NCI-H2081 treated with DMSO at 0.1 percent for 48 hours (cell line): ENCODE data around the gene NTM.

Source experiments
- DNase-seq: peaks from one replicate; lab custom pipeline; 2025; lab: John Stamatoyannopoulos, UW

The NTM gene

DNA sequence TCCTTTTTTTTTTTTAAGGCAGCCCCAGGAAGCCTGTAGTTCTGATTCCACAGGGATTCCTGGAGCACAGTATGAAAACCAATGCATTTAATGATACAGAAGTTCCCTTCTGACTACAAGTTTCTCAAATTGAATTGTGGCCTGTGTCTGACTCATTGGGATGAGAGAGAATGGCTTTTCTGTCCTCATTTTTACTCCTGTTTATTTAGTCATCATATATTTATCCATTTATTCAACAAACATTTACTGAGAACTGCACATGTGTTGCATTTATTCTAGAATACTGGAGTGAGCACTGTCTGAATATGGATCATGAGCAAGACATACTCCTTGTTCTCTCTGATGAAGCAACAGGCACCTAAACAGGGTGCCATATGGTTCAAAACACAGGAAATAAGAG, 231.2 kb downstream of the NTM start:
- DNase-seq = no peak

DNA sequence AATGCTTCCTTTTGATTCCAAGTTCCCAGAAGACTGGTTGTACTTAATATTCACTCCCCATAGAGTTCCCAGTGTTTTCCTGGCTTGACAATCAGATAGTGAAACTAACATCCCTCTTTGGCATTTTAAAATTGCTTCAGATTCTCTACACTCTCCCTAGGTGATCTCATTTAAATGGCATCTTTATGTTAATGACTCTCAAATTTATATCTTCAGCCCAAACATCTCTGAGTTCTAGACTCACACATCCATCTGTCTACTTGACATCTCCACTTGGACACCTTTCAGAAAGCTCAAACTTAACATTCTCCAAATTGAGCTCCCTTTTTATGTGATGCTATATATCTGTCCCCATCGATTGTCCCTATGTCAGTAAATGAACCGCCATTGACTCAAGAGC, 232.0 kb downstream of the NTM start:
- DNase-seq = no peak

DNA sequence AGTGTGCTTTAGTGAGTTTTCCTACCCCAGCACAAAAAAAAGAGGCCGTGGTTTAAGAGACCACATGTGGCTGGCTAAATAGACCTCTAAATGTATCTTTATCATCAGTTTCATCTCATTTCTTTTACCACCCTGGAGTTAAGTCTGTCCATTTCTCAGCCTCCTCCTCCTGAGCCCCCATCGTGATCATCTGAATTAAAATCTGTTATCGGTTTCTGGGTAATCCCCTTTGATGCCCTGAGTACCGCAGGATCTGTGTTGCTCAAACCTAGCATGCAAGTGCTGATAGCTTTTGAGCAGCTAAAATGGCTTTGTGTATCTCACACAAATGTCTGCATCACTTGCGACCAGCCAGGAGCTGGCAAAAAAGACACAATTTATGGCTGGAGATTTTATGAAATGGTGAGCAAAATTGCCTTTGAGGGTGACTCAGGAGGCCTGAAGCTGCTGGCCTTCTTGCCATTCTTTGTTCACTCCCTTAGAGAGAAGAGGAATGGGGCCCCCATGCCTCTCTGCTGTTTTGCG, 236.5 kb downstream of the NTM start:
- no peak for DNase-seq

GRCh38 chr11:131609337-131609736, 238.9 kb downstream of the NTM start:
- no peak for DNase-seq

GRCh38 chr11:131609921-131610320, 239.5 kb downstream of the NTM start:
- DNase-seq = no peak

DNA sequence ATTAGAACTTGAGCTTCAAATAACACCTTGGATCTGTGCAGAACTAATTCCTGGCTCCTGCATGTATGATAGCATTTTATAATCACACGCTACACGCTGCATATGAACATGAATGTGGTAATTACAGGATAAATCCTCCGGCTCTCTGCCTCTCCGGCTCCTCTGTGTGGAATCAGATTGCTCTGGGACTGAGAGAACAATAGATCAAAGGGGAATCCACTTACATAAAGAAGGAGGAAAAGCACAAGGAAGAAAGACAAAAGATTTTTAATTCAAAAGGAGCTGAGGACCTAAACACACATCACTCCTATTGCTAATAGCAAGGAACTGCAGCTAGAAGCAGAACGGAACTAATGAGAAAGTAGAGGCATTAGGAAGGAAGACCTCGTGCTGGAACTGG, 240.9 kb downstream of the NTM start:
- DNase-seq = no peak

GRCh38 chr11:131612533-131612932, 242.1 kb downstream of the NTM start:
- no peak for DNase-seq

DNA sequence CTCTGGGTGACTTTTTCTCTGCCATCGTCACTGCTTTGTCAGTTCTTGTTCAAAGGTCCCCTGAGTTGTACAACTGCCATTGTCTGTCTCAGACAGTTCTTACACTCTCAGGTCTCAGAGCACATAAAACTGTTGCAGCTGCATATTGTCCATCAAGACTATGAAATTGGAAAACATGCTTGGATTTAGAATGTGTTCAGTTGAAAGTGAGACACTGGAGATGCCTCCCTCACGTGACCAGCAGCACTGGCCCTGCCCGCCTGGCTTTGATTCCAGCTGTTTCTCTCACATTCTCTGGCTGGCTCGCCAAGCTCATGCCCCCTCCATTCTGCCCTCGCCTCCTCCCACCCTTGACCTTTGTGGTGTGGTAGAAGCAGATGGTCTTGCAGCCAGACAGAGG, 244.2 kb downstream of the NTM start:
- DNase-seq = no peak

DNA sequence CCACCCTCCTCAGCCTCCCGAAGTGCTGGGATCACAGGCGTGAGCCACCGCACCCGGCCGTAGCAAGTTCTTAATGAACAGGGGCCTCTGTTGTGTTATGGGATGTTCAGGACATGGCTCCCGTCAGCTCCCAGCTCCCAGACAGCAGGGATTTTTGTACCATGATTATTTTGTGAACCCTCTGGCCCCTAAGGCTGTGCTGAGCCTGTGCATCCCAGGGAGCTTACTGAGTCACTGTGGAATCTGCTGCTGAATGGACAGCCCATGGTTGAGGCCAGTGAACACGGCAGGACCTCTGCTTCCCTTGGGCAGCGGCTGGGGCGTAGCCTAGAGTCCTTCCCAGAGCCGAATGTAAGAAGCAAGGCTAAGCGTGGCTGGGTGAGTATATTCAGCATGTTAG, 245.2 kb downstream of the NTM start:
- no peak for DNase-seq

DNA sequence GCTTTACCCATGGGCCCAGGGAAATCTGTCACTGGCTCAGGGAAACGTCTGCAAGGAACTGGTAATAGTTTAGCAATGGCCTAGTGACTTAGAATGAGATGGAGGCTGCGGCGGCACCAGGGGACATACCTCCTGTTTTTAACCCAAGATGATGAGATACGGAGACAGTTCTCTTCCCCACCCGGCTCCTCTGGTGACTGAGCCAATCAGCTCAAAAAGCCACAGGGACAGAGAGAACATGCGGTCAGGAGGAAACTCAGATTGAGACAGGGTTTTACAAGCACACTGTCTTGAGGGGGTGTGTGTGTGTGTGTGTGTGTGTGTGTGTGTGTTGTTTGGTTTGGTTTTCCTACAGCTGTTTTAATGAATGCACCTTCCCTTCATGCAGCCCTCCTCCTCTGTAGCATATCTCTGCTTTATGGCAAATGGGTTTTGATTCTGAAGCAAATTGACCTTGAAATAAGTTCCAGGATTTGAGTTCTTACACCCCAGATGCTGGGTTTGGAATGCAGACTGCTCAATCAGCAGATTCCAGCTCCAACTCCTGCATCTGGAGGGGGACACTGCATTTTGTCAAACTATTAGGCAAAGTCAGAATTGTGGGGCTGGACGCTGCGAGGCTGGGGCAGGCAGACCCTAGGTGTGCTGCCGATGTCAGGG, 246.2 kb downstream of the NTM start:
- DNase-seq = no peak

DNA sequence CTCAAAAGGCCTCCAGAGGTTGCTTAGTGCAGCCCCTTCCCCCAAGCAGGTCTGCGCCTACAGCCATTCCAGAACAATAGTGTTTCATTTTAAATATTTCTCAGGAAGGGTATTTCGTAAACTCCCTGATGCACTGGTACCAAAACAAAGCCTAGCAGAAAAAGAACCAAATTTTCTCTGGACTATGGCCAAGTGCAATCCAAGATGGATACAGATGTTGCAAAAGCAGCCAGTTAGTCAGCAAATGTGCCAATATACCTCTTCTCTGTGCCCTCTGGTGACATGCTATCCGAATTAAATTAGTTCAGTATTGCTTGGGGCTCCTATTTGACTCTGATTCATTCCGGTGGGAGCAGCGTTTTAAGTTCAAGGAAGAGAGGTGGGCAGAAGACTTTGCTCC, 247.8 kb downstream of the NTM start:
- no peak for DNase-seq

DNA sequence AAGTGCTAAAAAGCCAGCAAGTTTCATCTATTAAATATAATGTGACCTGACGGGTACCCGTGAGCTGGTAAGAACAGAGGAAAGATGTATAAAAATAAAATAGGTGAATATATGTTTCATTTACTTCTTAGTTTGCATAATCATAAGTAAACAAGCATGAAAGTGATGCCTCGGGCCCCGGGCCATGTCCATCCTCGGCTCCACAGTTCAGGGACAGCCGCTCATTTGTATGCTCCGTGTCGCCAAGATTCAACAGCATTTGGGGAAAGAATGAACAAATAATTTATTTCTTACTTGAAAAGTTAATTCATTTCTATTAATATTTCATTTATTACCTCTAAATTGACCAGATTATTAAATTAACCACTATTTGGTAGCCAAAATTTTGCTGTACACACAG, 251.8 kb downstream of the NTM start:
- DNase-seq = no peak

GRCh38 chr11:131624531-131624930, 254.1 kb downstream of the NTM start:
- DNase-seq = no peak

GRCh38 chr11:131626788-131627187, 256.4 kb downstream of the NTM start:
- DNase-seq = no peak

GRCh38 chr11:131628739-131629138, 258.3 kb downstream of the NTM start:
- no peak for DNase-seq

DNA sequence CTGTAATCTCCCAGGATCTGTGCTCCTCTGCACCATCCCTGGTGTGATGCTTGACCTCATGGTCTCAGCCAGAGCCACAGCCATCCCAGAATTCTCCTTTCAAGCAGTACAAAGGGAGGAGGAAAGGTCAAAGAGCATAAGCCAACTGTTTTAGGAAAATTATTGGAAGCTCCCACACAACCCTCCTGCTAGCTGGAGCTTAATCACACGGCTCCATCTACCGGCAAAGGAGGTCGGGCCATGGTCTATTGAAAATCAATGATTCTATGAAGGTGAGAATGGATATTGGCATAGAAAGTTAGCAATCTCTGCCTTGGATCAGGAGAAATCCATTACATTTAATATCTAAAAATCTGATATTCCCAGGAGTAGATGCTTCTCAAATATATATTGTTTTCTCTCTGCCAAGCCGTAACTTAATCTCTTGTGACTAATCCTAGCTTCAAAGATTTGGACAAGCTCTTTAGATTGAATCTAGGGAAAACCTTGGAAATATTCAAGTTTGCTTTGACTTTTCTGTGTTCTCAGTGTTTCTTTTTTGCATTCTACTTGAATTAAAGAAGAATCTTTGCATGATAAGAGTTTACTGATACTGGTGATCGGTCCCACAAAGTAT, 259.6 kb downstream of the NTM start:
- DNase-seq = no peak

DNA sequence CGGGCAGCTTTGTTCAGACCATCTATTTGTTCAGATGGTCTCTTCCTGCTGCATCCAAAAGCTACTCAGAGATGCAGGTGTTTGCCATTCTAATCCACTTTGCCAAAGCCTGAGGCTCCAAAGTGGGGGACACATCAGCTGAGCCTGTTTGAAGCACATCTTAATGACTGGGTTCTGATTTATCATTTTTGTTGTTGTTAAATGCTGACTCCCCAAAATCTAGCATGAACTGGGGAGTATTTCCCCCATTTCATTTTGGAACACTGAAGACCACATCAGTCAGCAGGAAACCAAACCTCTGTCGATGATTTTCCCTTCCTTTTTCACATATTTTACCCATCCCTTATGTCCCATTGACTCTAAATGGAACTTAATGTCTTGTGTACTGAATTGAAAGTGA, 262.6 kb downstream of the NTM start:
- DNase-seq = no peak

DNA sequence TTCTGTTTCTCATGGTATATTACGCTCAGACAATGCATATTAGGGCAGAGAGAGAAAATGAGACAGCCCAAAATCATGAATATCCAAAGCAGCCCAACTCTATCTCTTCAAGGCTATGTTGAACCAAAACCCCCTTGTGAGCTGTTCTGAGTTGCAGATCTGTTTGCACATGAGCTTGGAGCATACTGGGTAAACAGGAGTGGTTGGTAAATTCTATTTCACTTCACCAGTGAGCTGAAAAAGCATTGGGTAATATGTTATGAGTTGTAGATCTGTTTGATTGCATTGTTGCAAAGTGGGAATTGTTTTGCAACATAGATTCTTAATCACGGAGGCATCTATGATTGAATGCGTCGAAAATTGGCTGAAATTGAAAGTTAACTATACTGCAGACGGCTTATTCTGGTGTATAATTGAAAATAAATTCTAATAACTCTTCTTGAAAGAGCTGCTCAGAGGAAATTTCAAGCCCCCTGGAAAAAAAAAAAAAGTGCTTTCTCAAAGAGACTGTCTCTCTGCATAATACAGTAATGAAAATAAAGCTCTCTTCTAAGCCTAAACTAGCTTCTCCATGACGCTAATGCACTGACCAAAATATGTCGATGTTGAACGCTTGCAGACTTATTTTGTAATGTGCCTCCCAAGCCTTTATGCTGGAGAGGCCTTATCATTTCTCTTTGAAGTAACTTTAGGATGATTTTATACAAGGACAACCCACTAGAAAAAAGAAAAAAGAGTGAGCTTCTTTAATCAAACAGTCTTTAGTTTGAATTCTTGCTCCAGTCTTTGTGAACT, 263.7 kb downstream of the NTM start:
- DNase-seq = no peak

DNA sequence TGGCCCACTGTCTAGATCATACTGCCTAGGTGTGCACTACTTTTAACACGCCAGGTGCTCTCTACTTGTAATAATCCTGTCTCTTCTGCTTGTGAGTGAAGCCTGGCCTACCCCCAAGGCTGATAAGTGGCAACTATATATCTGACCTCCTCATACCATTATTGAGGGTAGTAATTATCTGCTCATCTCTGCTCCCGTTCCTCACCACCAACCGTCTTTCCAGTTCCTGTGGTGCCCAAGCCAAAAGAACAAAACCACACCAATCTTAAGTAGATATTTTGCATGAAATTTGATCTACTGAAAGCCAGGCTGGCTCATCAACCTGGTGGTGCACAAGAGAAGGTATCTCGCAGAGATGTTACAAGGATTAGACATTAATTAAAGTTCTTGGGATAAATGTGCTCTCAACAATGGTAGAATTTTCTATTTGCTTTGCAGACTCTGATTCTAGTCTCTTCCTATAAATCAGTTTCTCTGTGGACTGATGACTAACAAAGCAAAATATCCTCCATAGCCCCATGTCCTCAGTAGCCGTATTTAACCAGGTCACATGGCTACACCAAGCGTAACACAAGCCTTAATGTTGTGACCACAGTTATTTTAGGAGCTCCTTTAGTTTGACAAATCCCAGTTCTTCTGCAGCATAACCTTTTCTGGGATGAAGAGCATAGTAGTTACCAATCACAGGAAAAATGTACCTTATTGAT, 267.2 kb downstream of the NTM start:
- no peak for DNase-seq

DNA sequence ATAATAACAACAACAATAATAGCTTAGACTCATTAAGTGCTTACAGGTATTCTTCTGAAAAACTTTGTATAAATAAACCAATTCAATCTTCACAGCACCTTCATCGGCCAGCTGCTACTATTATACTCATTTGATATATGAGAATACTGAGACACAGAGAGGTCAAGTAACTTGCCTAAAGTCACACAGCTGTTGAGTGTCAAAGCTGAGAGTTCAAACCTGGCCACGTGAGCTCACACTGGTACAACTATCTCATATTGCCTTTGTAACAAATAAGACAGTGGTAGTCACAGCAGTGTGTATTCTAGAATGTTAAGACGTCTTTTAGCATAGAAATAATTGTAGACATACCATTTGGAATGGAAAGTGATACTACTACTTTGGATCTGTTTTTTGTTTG, 268.5 kb downstream of the NTM start:
- DNase-seq = no peak

GRCh38 chr11:131640320-131640719, 269.9 kb downstream of the NTM start:
- no peak for DNase-seq

GRCh38 chr11:131642756-131643531, 272.5 kb downstream of the NTM start:
- DNase-seq = no peak
